Activated naive CD8-positive, alpha-beta T cell treated with anti-CD3 and anti-CD28 coated beads, Interleukin-2, amount 10 ng/mL, durations not matched to agents 7 days and 5 days (primary cell): ENCODE data around the gene RPTOR. TPM values are rescaled to one million over a fixed set of nuclear protein-coding genes. Genes with fewer than 3 reads are reported as not detected.

Source experiments
- ATAC-seq: fragments of 150-1000 bp; cut with Tn5 transposase; one replicate; pipeline ENCODE4 v1.10.0; 2021; ENCODE audit warnings: low read depth, moderate library complexity
- POLR2A ChIA-PET: fragments of 350-600 bp; sonication (Branson Sonifier 250); formaldehyde crosslinking; loops from one replicate; lab custom pipeline; 2021; ENCODE audit warnings: antibody characterized with exemption; lab: Charles Lee
- DNase-seq: peaks from one replicate; pipeline ENCODE4 v3.0.0; 2021
- H3K27ac Mint-ChIP-seq: one replicate; pipeline ENCODE4 v1.8.0; 2022; ENCODE audit warnings: mild to moderate bottlenecking, mixed read lengths
- H3K27me3 Mint-ChIP-seq: one replicate; pipeline ENCODE4 v1.8.0; 2022; ENCODE audit warnings: mild to moderate bottlenecking, moderate library complexity, mixed read lengths
- H3K36me3 Mint-ChIP-seq: one replicate; pipeline ENCODE4 v1.8.0; 2021; ENCODE audit warnings: mild to moderate bottlenecking, mixed read lengths
- H3K4me1 Mint-ChIP-seq: one replicate; pipeline ENCODE4 v1.8.0; 2021; ENCODE audit warnings: mixed read lengths
- H3K4me3 Mint-ChIP-seq: one replicate; pipeline ENCODE4 v1.8.0; 2022; ENCODE audit warnings: mild to moderate bottlenecking, moderate library complexity, mixed read lengths
- H3K9me3 Mint-ChIP-seq: one replicate; pipeline ENCODE4 v1.8.0; 2021; ENCODE audit warnings: mixed read lengths
- total RNA-seq, 2 experiments: library from RNA; stranded (reverse); gene quantifications; one replicate each; pipeline ENCODE4 v1.2.3, GENCODE V29; 2021

The RPTOR gene
- total RNA-seq, 2 experiments from 2014 or later = 43.2 to 43.8 TPM

DNA sequence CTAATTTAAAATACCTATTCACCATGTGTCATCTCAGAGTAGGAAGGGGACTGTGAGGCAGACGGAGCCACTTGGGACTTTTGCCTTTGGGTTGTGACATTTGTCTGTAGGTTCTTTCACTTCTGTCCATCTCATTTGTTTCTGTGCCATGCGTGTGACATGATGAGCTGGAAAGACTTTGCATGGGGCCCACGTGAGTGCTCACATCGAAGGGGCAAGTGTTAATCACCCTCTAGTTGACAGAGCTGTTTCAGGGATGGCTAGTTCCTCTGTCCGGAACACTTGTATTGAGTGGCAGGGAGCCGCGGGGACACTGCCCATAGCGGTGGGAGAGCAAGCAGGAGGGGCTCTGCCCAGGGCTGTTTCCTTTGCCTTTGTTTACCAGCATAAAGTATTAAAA is 112.0 kb downstream of the RPTOR start:
- DNase-seq (no peak), ATAC-seq (no peak)
- Mint-ChIP-seq H3K27me3 (peaks cover 2% of the 10 kb centered on the region), H3K4me3 (no peak overlapping the region), H3K36me3 (peaks cover 40% of the 10 kb centered on the region), H3K9me3 (peaks cover 14% of the 10 kb centered on the region), H3K4me1 (peaks cover 24% of the 10 kb centered on the region), H3K27ac (no peak overlapping the region)
- POLR2A ChIA-PET = interaction anchor here (0.7 kb wide), 1 partner anchor 7 kb away, joined by 3 read pairs; no protein-coding TSS in a partner anchor

DNA sequence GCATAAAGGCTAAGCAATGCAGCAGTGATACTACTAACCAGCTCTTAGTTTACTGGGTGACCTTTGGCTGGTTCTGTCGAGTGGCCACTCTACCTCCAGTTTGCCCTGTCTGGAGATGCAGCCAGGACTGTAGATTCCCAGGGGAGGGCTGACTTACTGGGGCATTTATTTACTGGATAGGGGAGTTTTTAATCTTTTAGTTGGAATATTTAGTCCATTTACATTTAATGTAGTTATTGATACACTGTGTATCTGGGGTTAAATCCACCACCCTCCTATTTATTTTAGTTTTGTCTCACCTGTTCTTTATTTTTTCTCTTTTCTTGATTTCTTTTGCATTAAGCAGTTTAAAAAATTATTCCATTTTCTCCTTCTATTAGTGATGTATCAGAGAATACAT is 112.9 kb downstream of the RPTOR start:
- POLR2A ChIA-PET = interaction anchor here (0.7 kb wide), 1 partner anchor 8 kb away, joined by 3 read pairs; no protein-coding TSS in a partner anchor
- peaks cover 14% of the 10 kb centered on the region for H3K9me3 Mint-ChIP-seq
- H3K27ac Mint-ChIP-seq = no peak overlapping the region
- DNase-seq (no peak), ATAC-seq (no peak)
- H3K4me1 Mint-ChIP-seq = peaks cover 22% of the 10 kb centered on the region
- H3K4me3 Mint-ChIP-seq = no peak overlapping the region
- peaks cover 2% of the 10 kb centered on the region for H3K27me3 Mint-ChIP-seq
- H3K36me3 Mint-ChIP-seq = peaks cover 43% of the 10 kb centered on the region

DNA sequence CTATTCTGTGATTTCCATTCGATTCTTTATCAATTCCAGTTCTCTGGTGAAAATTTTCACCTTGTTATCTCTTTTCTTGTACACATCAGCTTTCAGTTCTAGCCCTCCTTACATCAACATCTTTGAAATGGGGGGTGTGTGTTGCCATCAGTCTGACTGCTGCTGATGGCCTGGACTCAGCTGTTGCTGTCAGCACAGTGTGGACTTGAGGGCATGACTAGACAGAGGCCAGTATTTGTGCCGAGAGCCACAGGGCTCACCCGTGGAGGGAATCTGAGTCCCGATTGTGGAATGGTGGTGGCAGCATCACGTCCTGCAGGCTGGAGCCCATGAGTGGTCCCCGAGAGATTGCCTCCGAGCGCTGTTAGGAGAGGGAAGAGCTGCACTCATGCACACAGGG is 114.2 kb downstream of the RPTOR start:
- H3K36me3 Mint-ChIP-seq = peaks cover 38% of the 10 kb centered on the region
- H3K27ac Mint-ChIP-seq = no peak overlapping the region
- peaks cover 2% of the 10 kb centered on the region for H3K27me3 Mint-ChIP-seq
- H3K4me1 Mint-ChIP-seq = peaks cover 23% of the 10 kb centered on the region
- no peak overlapping the region for H3K4me3 Mint-ChIP-seq
- no peak for DNase-seq
- POLR2A ChIA-PET = no interaction called here
- peaks cover 14% of the 10 kb centered on the region for H3K9me3 Mint-ChIP-seq
- no peak for ATAC-seq

DNA sequence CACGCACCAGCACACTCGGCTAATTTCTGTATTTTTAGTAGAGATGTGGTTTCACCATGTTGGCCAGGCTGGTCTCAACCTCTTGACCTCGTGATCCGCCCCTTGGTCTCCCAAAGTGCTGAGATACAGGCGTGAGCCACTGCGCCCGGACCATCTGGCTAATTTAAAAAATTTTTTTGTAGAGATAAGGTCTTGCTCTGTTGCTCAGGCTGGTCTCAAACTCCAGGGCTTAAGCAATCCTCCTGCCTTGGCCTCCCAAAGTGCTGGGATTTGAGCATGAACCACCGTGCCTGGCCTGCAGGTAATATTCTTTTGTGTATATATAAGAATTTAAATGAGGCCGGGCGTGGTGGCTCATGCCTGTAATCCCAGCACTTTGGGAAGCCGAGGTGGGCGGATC is 115.0 kb downstream of the RPTOR start:
- peaks cover 2% of the 10 kb centered on the region for H3K27me3 Mint-ChIP-seq
- ATAC-seq = no peak
- peaks cover 28% of the 10 kb centered on the region for H3K4me1 Mint-ChIP-seq
- POLR2A ChIA-PET = no interaction called here
- no peak overlapping the region for H3K4me3 Mint-ChIP-seq
- H3K27ac Mint-ChIP-seq = no peak overlapping the region
- DNase-seq = no peak
- peaks cover 11% of the 10 kb centered on the region for H3K9me3 Mint-ChIP-seq
- H3K36me3 Mint-ChIP-seq = peaks cover 34% of the 10 kb centered on the region

DNA sequence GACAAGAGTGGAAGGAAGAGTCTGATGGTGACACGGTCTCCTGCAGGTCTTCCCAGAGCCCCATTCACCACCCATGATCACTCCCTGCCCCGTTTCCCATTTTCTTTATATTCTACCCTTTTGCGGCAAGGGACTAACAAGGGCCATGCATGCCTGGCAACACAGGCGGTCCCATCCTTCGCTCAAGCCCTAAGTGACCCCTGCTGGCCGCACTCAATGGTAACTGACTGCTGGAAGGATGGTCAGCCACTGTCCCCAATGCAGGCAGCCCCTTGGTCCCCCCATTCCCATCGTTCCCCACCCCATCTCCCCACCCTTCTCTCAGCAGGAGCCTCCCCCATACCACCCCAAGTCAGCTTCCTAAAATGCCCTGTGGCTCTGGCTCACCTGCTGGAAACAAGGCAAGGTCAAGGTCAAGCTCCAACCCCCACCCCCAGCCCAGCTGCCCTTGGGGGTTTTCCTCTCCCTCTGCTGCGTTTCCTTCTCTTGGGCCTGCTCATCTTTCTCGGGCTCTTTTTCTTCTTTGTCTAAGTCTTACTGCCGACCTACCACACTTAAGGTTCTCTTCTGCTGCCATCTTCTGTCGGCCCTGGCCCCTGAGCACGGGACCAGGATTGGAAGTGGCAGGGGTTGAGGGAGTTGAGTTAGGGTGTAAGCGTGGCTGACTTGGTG is 116.0 kb downstream of the RPTOR start:
- ATAC-seq (no peak), DNase-seq (no peak)
- H3K4me3 Mint-ChIP-seq = no peak overlapping the region
- H3K27me3 Mint-ChIP-seq = peaks cover 2% of the 10 kb centered on the region
- peaks cover 33% of the 10 kb centered on the region for H3K36me3 Mint-ChIP-seq
- H3K27ac Mint-ChIP-seq = peak overlapping the region; percentile 56
- POLR2A ChIA-PET = no interaction called here
- H3K9me3 Mint-ChIP-seq = peaks cover 11% of the 10 kb centered on the region
- peaks cover 34% of the 10 kb centered on the region for H3K4me1 Mint-ChIP-seq

DNA sequence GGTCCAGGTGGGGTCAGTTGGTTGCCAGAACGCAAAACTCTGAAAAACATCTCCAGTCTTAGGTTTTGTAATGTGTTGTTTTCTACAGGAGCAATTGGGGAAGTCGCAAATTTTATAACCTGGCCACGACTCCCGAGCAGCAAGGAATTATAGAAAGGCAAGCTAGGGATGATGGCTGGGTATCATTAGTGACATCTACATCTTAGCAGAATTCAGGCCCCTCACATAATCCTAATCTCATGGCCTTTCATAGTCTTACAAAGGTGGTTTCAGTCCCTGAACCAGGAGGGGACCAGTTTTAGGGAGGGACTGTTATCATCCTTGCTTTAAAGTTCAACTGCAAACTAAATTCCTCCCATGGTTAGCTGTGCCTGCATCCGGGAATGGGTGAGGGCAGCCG is 117.9 kb downstream of the RPTOR start:
- ATAC-seq (no peak), DNase-seq (no peak)
- H3K9me3 Mint-ChIP-seq = peaks cover 7% of the 10 kb centered on the region
- H3K36me3 Mint-ChIP-seq = peaks cover 32% of the 10 kb centered on the region
- H3K4me1 Mint-ChIP-seq = peaks cover 44% of the 10 kb centered on the region
- POLR2A ChIA-PET = no interaction called here
- H3K27me3 Mint-ChIP-seq = peaks cover 2% of the 10 kb centered on the region
- no peak overlapping the region for H3K4me3 Mint-ChIP-seq
- peak overlapping the region; percentile 94 for H3K27ac Mint-ChIP-seq

DNA sequence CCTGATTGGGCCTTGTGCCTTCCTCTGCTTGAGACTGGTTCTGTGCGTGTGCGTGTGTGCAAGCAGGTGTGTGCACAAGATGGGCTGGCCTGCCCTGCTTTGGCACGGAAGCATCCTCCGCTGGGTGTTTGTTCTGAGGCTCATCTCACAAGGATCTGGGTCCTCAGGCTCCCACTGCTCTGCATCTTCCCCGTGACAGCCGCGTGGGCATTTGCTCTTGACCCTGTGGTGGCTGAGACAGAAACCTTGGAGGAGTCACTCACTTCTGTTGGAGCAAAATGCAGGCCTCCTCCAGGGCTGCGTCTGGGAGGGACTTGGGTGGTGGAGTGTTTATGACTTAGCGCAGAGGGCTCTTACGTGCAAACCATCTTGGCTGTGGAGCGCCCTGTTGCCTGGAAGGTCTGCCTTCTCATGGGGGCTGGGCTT is 119.2 kb downstream of the RPTOR start:
- POLR2A ChIA-PET = interaction anchor here (0.7 to 1.0 kb wide), 2 partner anchors 47 to 111 kb away, joined by 3 read pairs; no protein-coding TSS in a partner anchor
- Mint-ChIP-seq H3K27me3 (no peaks in the 10 kb centered on the region), H3K36me3 (peaks cover 23% of the 10 kb centered on the region), H3K9me3 (peaks cover under 1% of the 10 kb centered on the region), H3K4me3 (peak overlapping the region; percentile 71), H3K4me1 (peaks cover 53% of the 10 kb centered on the region), H3K27ac (peak overlapping the region; percentile 94)
- peak; percentile 55 for DNase-seq
- ATAC-seq = peak; percentile 46

DNA sequence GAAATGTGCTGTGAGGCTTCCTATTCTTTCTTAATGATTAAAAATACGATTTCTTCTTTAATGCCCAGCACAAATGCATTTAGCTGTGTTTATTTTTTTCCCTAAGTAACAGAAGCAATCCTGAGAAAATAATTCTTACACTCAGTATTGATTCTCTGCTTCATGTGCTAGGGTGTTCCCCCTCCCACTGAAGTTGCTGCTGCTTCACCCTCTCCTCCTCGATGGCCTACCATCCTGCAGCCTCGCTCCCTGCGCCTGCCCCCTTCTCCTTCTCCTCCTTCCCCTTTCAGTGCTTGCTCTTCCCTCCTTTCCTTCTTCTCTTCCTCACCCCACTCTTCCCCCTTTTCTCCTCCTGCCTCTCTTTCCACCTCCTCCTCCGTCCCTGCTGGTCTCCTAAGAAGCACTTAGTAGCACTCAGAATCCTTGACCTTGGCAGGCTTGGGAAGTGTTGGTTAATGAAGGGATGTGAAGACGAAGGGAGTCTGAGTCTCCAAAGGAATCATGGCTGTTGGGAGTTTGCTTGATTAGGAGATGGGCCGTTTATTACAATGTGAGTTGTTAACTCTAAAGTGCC is 119.7 kb downstream of the RPTOR start:
- Mint-ChIP-seq H3K27ac (peak overlapping the region; percentile 94), H3K9me3 (no peaks in the 10 kb centered on the region), H3K4me3 (peak overlapping the region; percentile 71), H3K4me1 (peaks cover 52% of the 10 kb centered on the region), H3K27me3 (no peaks in the 10 kb centered on the region), H3K36me3 (peaks cover 20% of the 10 kb centered on the region)
- no peak for ATAC-seq
- POLR2A ChIA-PET = interaction anchor here (0.7 to 1.0 kb wide), 2 partner anchors 48 to 111 kb away, joined by 3 read pairs; no protein-coding TSS in a partner anchor
- no peak for DNase-seq

DNA sequence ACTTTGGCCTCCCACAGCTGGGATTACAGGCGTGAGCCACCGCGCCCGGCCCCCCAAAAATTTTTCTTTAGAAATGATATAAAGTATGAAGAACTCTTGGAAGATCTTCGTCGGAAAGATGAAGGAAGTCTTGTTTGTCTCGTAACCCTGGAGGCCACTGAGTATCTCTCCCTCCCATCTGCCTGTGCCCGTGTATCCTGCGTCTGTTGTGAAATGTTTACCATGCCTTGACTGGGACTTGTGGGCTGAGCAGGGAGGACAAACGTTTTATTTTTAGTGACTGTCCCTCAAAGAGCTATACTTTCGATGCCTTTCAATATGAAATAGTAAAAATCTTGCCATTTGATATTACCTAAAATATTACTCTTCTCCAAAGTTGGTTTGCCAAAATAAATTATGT is 121.2 kb downstream of the RPTOR start:
- DNase-seq (no peak), ATAC-seq (no peak)
- Mint-ChIP-seq H3K27ac (peak overlapping the region; percentile 86), H3K4me1 (peaks cover 62% of the 10 kb centered on the region), H3K36me3 (peaks cover 25% of the 10 kb centered on the region), H3K27me3 (no peaks in the 10 kb centered on the region), H3K4me3 (peak overlapping the region; percentile 71), H3K9me3 (no peaks in the 10 kb centered on the region)
- POLR2A ChIA-PET = no interaction called here

DNA sequence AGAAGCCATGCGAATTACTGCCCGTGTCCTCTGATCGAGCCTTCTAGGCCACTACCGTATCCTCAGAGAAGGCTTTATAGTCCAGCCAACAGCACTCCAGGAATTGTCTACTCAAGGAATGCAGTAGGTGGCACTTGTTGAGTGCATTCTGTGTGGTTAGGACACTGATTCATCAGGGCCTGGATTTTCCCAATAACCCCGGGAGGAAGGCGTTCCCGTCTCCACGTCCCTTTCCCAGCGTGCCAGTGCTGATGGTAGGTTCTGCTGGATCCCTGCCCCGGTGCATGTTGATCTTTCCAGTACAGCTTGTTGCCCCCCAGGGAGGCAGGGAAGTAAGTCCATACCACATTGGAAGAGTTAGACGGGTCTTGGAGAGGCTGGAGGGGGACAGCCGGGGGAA is 122.2 kb downstream of the RPTOR start:
- POLR2A ChIA-PET = interaction anchor here (1.0 kb wide), 1 partner anchor 34 kb away, joined by 3 read pairs; no protein-coding TSS in a partner anchor
- ATAC-seq (no peak), DNase-seq (no peak)
- Mint-ChIP-seq H3K27me3 (no peaks in the 10 kb centered on the region), H3K4me3 (no peak overlapping the region), H3K4me1 (peaks cover 68% of the 10 kb centered on the region), H3K36me3 (peaks cover 28% of the 10 kb centered on the region), H3K9me3 (no peaks in the 10 kb centered on the region), H3K27ac (peak overlapping the region; percentile 87)

DNA sequence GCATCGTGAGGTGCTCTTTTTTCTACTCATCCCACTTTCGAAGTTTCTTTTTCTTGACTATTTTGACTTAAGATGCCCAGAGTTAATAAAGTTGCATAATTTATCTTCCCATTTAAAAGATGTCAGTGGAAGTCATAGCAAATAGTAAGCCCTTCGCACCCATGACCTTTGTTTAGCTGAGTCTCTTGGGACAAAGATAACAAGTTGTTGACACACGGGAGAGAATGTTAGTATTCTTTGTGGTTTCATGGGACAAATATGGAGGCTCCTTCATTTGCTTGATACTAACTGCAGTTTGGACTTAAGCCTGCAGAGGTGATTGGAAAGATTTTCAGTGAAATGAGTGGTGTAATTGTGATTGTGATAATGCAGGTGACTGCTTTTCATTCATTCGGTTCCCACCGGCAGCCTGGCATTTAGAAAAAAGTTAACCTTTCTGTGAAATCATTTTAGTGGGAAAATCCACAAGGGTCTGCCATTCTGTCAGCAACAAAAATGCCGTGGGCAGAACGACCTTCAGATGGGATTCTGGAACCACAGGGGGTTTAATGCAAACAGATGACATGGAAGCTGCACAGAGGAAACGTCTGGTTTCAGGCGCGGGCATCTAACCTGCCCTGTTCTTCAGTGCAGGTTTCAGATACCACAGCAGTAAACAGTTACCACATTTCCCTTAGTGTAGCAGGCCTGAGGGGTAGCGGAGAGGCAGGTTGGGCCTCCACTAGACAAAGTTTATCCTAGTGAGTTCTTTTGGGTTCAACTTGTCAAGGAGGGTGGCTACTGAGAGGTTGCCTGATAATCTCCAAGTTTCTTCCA is 123.0 kb downstream of the RPTOR start:
- peak; percentile 70 for ATAC-seq

DNA sequence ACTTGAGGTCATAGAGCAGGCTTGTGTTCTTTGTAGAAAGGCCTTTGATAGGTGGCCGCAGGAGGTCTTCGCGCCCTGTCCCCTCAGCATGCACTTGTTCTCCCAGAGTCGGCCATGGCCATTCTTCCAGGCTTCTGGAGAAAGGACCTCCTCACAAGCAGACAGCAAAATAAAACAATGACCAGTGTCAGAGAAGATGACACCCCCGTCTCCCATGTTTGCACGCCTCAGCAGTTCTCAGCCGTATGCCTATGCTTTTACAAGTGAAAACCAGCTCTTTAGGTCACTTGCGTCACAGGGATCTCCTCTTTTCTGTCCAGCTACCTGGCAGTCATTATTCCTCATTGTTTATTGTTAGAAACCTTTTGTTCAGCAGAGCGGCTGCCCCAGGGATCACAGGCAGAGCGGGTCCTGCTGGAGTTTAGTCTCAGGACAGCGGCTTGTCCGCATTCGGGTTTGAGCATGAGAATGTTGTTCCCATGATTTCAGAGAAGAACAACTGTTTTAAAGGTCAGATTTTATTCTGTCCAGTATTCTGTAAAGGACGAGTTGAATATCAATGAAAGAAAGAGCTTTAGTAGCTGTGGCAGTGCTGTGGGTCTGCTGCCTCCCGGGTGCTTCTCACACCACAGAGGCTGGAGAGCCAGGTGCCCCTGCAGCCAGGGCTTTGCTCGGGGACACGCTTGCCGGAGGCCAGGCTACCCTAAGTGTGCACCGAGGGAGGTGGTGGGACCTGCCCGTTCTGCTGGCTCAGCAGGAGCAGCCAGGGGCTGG is 123.9 kb downstream of the RPTOR start:
- Mint-ChIP-seq H3K4me3 (peak overlapping the region; percentile 65), H3K27me3 (no peaks in the 10 kb centered on the region), H3K27ac (peak overlapping the region; percentile 87), H3K36me3 (peaks cover 26% of the 10 kb centered on the region), H3K4me1 (peaks cover 68% of the 10 kb centered on the region), H3K9me3 (no peaks in the 10 kb centered on the region)
- POLR2A ChIA-PET = interaction anchor here (1.8 kb wide), 1 partner anchor 19 kb away, joined by 5 read pairs; no protein-coding TSS in a partner anchor
- ATAC-seq (no peak), DNase-seq (no peak)

More for the DNA sequence above, 123.0 kb downstream of the RPTOR start:
- Mint-ChIP-seq H3K36me3 (peaks cover 25% of the 10 kb centered on the region), H3K4me3 (peak overlapping the region; percentile 65), H3K27me3 (no peaks in the 10 kb centered on the region), H3K27ac (peak overlapping the region; percentile 87), H3K9me3 (no peaks in the 10 kb centered on the region), H3K4me1 (peaks cover 64% of the 10 kb centered on the region)
- DNase-seq = no peak
- POLR2A ChIA-PET = interaction anchor here (1.0 to 1.8 kb wide), 2 partner anchors 20 to 34 kb away, joined by 3 to 5 read pairs; no protein-coding TSS in a partner anchor
